ENCODE results near the gene MAPT.

DNA sequence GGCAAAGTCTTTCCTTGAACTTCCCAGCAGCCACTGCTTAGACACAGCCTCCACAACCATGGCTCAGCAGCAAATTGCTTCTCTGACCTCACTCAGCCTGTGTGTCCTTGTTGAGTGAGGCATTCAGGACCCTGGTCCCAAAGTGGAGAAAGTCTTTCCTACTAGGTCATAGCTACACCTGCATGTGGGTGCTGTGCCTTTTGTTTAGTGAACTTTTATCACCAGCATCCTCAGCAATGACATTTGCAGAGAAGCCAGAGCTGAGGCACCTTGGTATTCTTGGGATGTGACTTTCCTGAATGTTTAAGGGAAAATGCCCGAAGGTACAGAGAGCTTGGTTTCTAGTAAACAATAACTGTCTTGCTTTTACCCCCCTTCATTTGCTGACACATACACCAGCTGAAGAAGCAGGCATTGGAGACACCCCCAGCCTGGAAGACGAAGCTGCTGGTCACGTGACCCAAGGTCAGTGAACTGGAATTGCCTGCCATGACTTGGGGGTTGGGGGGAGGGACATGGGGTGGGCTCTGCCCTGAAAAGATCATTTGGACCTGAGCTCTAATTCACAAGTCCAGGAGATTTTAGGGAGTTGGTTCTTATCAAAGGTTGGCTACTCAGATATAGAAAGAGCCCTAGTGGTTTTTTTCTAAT, 83.7 kb downstream of the MAPT start:
- TF ChIP-seq POLR2A (IDR thresholded peaks at IDR 0.05) = no peak
- no peak for TF ChIP-seq POLR2AphosphoS5 (IDR thresholded peaks at IDR 0.05)
- TF ChIP-seq, protein P1, sequence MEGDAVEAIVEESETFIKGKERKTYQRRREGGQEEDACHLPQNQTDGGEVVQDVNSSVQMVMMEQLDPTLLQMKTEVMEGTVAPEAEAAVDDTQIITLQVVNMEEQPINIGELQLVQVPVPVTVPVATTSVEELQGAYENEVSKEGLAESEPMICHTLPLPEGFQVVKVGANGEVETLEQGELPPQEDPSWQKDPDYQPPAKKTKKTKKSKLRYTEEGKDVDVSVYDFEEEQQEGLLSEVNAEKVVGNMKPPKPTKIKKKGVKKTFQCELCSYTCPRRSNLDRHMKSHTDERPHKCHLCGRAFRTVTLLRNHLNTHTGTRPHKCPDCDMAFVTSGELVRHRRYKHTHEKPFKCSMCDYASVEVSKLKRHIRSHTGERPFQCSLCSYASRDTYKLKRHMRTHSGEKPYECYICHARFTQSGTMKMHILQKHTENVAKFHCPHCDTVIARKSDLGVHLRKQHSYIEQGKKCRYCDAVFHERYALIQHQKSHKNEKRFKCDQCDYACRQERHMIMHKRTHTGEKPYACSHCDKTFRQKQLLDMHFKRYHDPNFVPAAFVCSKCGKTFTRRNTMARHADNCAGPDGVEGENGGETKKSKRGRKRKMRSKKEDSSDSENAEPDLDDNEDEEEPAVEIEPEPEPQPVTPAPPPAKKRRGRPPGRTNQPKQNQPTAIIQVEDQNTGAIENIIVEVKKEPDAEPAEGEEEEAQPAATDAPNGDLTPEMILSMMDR (IDR thresholded peaks at IDR 0.05) = no peak
- TF ChIP-seq EP300 (IDR thresholded peaks at IDR 0.05) = no peak
